ENCODE results near the gene ITFG1.
A peak's percentile ranks its signal among the peaks of the same experiment; 100 is the strongest.

The ITFG1 gene

GRCh38 chr16:47250983-47251382, 209.9 kb downstream of the ITFG1 start:
- TF ChIP-seq CTCF (conservative IDR thresholded peaks at IDR 0.05; ENCODE audit: low read depth, low read length) = no peak
- H3K4me3 ChIP-seq (ENCODE audit: low read depth, low read length) = no peak overlapping the region
- peak; percentile 38 for DNase-seq (ENCODE audit: low read depth)

DNA sequence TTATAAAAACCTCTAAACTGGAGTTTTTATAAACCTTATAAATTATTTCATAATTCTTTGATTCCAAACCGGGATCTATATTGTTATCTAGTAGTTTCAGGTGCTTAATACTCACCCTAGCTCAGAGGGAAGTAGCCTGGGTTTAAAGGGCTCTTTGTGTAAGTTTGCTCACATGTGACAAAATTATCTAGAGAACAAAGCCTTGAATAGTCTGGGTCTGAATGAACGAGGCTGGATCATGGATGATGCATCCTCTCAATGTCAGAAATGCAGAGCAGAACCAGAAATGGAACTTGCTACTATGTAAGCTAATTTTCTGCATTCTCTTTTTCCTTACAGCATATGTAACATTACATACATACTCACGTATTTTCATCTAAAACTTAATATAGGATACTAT, 213.2 kb downstream of the ITFG1 start:
- no peak for DNase-seq (ENCODE audit: low read depth)
- no peak for TF ChIP-seq CTCF (conservative IDR thresholded peaks at IDR 0.05; ENCODE audit: low read depth, low read length)
- no peak overlapping the region for H3K4me3 ChIP-seq (ENCODE audit: low read depth, low read length)

DNA sequence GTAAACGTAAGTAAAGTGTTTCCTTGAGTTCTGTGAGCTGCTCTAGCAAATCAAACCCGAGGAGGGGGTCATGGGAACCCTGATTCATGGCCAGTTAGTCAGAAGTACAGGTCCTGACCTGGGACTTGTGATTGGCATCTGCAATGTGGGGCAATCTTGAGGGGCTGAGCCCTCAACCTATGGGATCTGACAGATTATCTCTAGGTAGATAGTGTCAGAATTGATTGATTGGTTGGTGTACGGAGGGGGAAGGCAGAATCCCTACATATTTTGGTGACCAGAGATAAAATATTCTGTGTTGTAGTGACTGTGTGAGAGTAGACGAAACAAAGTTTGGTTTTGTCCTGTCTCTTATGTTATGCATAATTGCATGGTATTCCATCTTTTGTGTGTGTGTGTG, 216.7 kb downstream of the ITFG1 start:
- H3K4me3 ChIP-seq (ENCODE audit: low read depth, low read length) = no peak overlapping the region
- no peak for TF ChIP-seq CTCF (conservative IDR thresholded peaks at IDR 0.05; ENCODE audit: low read depth, low read length)
- no peak for DNase-seq (ENCODE audit: low read depth)

GRCh38 chr16:47241061-47241460, 219.8 kb downstream of the ITFG1 start:
- TF ChIP-seq CTCF (conservative IDR thresholded peaks at IDR 0.05; ENCODE audit: low read depth, low read length) = no peak
- no peak for DNase-seq (ENCODE audit: low read depth)
- H3K4me3 ChIP-seq (ENCODE audit: low read depth, low read length) = no peak overlapping the region

- DNase-seq (ENCODE audit: low read depth) = no peak
- no peak overlapping the region for H3K4me3 ChIP-seq (ENCODE audit: low read depth, low read length)
- TF ChIP-seq CTCF (conservative IDR thresholded peaks at IDR 0.05; ENCODE audit: low read depth, low read length) = no peak
Measured at GRCh38 chr16:47236716-47237115, 224.1 kb downstream of the ITFG1 start.

GRCh38 chr16:47230296-47230695, 230.6 kb downstream of the ITFG1 start:
- DNase-seq (ENCODE audit: low read depth) = no peak
- H3K4me3 ChIP-seq (ENCODE audit: low read depth, low read length) = no peak overlapping the region
- no peak for TF ChIP-seq CTCF (conservative IDR thresholded peaks at IDR 0.05; ENCODE audit: low read depth, low read length)

GRCh38 chr16:47229053-47230050, 231.5 kb downstream of the ITFG1 start:
- DNase-seq (ENCODE audit: low read depth) = no peak
- no peak overlapping the region for H3K4me3 ChIP-seq (ENCODE audit: low read depth, low read length)
- no peak for TF ChIP-seq CTCF (conservative IDR thresholded peaks at IDR 0.05; ENCODE audit: low read depth, low read length)
